Superior temporal gyrus (tissue), 1 donor: ENCODE results near the gene DDX19B.
"Not testable (repeated sequence)": the region's sequence is repeated elsewhere in the genome, so short reads cannot be mapped to it uniquely, and the experiment has no call there.

Source experiments
- DNase-seq: peaks from one replicate; pipeline ENCODE4 v3.0.0-alpha.2; 2016; ENCODE audit errors: extremely low spot score

Gene DDX19B

DNA sequence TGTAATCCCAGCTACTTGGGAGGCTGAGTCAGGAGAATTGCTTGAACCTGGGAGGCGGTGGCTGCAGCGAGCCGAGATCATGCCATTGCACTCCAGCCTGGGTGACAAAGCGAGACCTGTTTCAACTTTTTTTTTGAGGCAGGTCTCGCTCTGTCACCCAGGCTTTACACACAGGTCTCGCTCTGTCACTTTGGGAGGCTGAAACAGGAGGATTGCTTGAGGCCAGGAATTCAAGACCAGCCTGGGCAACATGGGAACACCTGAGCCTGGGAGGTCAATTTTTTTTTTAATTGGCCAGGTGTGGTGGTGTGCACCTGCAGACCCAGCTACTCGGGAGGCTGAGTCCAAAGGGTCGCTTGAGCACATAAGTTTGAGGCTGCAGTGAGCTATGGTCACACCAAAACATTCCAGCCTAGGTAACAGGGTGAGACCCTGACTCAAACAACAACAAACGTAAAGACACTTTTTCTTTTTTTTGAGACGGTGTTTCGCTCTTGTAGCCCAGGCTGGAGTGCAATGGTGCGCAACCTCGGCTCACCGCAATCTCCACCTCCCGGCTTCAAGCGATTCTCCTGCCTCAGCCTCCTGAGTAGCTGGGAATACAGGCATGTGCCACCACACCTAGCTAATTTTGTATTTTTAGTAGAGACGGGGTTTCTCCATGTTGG is 11.5 kb upstream of the DDX19B start:
- DNase-seq, result not testable (repeated sequence)

DNA sequence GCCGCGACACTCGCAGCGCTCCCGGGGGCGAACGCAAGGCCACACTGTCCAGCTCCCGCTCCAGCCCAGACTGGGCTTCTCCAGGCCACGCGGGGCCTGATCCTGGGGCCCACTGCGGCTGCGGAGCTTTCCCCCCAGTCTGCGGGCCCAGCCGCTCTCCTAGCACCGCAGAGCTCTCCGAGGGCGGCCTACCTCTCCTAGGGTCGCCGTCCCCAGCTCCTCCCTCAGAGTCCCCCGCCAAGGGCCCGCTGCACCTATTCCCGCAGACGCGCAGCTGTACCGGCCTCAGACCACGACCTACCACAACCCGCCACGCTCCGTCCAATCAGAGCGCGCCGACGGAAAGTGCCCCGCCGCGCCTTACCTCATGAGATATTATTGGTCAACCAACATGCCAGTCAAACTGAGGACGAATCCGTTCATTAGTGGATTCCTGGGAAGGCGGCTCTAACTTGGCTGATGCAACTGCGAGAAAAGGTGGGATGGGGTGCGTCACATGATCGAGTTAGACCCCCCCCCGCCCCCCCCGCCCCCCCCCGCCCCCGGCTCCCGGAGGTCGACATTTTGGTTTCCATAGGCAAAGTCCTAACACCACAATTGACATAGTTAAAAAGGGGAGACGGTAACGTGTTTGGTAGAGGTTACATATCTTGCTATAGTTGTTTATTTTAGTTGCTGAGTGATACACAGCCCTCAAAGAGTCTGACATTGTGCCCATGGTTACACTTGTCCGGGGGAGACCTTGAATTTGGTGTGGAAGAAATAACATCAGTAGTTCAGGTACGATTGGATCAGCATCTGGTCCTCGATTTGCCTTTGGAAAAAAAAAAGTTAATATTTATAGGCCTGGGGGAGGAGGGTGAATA is 9.5 kb upstream of the DDX19B start, which contains the start of gene AARS1:
Gene AARS1 (minus strand): TSS at position 278 of the 866 bp plus-strand sequence. CDS start 6,743 bp downstream, outside the sequence.
- DNase-seq, result peak; percentile 100

DNA sequence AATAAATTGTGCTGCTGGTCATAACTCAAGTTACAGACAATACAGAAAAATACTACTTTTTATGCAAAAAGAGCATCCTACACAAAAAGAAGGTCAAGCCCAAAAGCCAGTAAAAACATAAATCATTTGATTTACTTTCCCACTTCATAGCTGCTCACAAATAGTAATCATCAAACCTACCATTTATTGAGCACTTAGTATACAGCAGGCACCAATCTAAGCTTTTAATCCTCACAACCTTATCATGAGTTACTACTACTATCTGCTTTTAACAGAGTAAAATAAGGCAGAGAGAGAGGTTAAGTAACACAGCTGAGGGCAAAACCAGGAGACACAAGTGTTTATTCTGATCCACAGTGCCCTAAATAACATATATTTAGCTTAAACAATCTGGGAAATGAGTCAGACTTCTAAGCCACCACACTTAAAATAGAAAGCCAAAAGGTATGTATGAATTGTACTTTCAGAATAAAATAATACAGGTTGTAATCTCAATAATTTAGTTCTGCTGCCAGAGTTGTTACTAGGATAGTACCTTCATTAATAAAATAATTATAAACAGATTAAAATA is 8.0 kb upstream of the DDX19B start:
- no peak for DNase-seq

DNA sequence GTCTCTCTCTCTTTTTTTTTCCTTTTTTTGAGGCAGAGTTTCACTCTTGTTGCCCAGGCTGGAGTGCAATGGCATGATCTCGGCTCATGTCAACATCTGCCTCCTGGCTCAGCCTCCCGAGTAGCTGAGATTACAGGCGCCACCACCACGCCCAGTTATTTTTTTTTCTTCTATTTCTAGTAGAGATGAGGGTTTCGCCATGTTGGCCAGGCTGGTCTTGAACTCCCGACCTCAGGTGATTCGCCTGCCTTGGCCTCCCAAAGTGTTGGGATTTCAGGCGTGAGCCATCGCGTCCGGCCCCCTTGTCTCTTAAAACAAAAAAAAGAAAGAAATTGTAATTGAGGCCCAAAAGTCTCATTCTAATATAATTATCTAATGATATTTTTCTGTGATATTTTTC is 6.8 kb upstream of the DDX19B start:
- DNase-seq, result not testable (repeated sequence)

DNA sequence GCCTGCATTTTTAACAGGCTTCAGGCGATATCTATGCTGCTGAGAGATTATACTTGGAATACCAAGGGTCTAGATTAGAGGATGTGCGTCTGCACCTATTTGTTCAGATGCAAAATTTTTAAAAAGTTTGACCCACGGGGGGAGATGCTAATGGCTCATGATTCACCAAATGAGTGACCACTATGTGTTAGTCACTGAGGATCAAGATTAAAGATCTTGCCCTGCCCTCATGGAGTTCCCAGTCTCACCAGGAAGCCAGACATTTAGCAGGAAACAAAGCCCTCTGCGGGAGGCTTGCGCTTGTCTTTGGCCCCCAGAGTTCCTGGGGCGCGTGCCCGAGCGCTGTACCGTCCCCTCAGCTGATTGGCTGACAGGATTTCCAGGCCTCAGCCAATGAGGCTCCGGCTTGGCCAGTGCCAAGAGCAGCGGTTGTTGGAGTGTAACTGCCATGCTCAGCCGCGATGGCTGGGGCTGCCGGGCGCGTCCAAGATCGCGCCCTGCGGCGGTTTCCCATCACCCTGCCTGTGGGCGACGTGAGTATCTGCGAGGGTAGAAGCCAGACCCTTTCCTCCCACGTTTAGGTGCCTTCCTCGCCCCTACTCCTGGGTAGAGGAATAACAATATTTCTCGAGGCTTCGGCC is 4.5 kb upstream of the DDX19B start:
- no peak for DNase-seq

DNA sequence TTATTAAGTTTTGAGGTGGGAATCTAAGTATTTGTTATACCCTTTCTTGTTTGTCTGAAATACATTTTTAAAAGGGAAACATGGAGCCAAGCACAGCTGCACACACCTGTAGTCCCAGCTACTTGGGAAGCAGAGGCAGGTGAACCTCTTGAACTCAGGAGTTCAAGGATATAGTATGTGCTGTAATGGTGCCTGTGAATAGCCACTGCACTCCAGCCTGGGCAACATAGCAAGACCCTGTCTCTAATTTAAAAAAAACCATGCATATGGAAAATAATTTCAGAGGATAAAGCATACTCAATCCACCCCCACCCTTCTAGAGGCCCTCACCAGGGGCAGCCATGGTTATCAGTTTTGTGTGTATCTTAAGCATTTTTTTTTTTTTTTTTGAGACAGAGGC is 3.4 kb upstream of the DDX19B start:
- DNase-seq, result no peak

DNA sequence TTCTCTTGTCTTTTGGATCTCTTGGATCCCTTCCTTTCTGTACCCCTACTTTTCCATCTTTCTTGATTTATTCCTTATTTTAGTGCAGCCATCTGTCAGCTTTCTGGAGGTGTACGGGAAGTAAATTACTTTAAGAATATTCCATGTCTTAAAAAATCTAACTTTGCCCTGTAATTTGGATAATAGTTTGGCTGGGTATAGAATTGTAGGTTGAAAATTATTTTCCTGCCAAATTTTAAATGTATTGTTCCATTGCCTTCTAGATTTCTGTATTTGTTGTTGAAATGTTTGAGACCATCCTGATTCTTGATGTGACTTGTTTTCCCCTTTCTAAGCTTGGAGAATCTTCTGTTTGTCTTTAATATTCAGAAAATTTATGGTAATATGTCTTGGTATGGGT is 2.1 kb downstream of the DDX19B start:
- no peak for DNase-seq

DNA sequence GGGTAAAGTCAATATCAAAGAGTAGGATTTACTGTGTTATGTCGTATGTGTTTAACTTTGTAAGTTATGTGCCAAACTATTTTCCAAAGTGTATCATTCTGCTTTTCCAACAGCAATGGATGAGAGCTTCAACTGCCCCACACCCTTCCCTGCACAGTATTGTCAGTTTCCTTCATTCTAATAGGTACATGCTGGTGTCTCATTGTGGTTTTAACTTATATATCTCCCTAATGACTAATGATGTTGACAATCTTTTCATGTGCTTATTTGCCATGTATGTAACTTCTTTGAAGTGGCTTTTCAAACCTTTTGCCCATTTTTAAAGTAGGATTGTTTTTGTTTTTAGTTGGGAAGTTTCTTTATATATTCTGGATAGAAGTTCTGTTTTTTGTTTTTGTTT is 3.8 kb downstream of the DDX19B start:
- no peak for DNase-seq

DNA sequence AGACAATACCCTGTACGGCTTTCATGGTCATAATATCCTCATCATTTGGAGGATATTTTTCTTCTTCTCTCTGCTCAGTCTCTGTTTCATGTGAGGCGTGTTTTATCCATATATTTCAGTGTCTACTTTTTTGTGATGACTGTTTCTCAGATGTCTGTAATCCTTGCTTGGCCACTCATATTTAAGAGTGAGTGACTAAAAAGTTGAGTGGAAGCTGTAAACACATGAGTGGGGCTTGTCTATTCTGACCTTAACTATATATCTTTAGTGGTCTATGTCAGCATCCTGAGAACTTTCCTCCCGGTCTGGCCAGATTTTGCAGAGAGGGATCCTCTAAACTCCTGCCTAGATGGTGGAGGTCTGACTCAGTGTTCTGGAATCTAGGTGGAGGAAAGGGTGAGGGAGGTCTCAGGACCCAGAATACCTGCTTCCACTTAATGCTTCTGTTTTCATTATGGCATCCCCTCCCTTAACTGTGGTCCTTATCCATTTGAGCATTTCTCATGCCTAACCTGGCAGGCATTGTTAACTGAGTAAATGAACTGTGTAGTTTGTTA is 6.0 kb downstream of the DDX19B start:
- DNase-seq, result no peak

DNA sequence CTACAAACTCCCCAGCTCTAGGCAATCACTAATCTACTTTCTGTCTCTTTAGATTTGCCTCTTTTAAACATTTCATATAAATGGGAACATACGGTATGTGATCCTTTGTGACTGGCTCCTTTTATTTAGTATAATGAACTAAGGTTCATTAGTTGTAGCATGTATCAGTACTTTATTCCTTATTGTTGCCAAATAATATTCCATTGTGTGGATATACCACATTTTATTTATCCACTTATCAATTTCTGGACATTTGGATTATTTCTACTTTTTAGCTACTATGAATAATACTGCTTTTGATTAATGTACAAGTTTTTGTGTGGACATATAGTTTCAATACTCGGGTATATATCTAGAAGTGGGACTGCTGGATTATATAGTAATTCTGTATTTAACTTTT is 7.9 kb downstream of the DDX19B start:
- DNase-seq, result no peak

DNA sequence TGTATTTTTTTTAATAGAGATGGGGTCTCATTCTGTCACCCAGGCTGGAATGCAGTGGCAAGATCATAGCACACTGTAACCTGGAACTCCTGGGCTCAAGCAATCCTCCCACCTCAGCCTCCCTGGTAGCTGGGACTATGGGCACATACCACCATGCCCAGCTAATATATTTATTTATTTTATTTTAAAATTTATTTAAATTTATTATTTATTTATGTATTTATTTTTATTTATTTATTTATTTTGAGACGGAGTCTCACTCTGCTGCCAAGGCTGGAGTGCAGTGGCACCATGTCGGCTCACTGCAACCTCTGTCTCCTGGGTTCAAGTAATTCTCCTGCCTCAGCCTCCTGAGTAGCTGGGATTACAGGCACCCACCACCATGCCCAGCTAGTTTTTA is 8.7 kb downstream of the DDX19B start:
- not testable (repeated sequence) for DNase-seq

DNA sequence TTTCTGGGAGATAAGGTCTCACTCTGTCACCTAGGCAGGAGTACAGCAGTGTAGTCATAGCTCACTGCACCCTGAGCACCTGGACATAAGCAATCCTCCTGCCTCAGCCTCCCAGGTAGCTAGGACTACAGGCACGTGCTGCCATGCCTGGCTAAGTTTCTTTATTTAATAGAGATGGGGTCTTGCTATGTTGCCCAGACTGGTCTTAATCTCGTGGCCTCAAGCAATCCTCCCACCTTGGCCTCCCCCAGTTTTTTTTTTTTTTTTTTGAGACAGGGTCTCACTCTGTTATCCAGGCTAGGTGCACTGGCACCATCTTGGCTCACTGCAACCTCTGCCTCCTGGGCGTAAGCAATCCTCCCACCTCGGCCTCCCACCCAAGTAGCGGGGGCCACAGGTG is 21.1 kb downstream of the DDX19B start:
- DNase-seq, result no peak

DNA sequence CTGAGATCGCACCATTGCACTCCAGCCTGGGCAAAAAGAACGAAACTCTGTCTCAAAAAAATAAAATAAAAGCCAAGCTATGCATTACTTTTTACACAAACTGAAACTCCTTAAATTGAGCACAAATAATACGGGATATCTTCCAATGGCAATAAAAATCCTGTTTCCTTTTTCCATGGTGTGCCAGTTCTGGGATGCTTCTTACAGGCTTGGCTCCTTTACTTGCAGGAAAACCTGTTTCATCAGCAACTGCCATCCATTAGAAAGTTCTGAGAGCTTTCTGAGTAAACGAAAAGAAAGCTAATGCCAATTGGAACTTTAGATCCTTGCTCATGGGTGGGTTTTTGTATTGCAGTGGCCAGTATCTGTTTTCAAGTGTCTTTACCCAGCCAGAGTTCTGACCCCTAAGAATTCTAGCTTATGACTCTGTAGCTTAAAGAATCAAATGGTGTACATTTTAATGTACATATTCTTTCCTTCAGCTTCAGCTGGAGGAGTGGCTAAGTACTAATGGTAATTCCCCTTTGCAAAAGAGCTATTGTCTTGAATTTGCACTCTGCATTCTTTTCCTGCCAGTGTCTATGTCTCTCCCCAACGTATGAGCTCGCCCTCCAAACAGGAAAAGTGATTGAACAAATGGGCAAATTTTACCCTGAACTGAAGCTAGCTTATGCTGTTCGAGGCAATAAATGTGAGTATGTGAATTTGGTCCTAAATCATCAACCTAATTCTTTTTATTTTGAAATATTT is 26.2 kb downstream of the DDX19B start:
- DNase-seq, result no peak

DNA sequence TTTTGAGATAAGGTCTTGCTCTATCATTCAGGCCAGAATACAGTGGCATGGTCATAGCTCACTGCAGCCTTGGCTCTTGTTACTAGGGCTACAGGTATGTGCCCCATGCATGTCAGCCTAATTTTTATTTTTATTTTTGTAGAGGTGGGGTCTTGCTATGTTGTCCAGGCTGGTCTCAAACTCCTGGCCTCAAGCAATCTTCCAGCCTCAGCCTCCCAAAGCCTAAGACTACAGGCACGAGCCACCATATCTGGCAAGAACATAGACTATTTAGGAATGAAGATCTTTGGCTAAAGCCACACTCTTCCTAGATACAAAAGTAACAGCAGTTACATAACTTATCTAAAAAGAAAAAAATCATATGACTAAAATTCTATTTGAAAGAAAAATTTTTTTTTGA is 32.1 kb downstream of the DDX19B start:
- DNase-seq, result no peak

DNA sequence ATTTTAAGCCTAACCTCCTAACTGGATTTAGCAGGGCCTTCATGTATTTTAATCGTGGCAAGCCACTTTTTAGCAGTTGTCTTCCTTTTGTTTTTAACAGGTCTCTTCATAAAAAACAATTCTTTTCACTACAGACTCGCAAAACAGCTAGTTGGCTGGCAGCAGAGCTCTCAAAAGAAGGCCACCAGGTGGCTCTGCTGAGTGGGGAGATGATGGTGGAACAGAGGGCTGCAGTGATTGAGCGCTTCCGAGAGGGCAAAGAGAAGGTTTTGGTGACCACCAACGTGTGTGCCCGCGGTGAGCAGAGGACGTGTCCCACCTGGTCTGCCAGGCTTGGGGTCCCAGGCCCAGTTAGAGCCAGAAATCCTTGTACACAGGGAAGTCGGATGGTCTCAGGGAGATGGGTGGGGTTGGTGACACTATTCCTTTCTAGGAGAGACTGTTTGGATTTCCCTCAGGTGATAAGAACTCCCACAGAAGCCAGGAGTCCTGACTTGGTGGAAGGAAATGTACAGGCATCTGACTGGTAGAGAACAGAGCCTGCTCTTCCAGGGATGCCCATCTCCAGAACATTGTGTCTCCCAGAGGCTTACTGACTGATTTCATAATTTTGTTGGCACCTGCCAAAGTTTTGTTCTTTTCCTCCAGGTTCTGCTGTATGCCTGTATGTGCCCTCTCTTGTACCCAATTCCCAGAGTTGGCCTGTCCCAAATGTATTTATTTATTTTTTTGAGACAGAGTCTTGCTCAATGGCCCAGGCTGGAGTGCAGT is 32.8 kb downstream of the DDX19B start:
- no peak for DNase-seq

DNA sequence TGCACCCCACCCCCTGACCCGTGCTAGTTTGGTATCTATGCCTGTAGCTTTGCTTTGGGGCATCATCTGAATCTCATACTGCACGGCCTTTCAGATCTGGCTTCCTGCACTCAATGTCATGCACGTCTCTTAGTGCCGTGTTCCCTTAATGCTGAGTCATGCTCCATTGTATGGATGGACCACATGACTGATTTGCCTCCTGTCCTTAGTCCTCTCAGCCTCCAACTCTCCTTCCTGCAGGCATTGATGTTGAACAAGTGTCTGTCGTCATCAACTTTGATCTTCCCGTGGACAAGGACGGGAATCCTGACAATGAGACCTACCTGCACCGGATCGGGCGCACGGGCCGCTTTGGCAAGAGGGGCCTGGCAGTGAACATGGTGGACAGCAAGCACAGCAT is 33.7 kb downstream of the DDX19B start:
- DNase-seq, result not testable (repeated sequence)

DNA sequence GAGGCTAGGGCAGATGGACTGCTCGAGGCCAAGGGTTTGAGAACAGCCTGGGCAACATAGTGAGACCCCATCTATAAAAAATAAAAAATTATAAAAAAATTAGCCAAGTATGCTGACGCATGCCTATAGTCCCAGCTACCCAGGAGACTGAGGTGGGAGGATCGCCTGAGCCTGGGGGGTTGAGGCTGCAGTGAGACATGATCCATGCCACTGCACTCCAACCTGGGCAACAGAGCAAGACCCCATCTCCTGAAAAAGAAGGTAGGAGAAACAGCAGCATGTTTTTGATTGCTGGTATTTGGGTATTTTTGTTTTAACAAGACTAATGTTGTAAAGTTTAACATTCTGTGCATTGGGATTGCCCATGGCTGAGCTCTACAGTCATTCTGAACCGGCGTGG is 38.8 kb downstream of the DDX19B start:
- no peak for DNase-seq

DNA sequence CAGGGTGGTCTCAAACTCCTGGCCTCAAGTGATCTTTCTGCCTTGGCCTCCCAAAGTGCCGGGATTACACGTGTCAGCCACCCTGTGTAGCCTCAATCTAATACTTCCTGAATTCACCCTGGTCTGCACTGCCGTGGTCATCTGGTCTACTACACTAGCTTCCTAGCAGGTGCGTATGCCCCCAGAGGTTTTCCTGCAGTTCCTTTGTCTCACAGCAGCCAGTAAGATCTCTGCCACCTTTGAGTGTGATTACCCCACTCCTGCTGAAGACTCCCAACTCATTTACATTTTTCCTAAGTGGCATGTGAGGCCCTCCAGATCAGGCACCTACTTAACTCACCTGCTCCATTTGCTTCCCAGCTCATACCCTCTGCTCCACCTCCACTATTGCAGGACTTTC is 42.6 kb downstream of the DDX19B start:
- no peak for DNase-seq

DNA sequence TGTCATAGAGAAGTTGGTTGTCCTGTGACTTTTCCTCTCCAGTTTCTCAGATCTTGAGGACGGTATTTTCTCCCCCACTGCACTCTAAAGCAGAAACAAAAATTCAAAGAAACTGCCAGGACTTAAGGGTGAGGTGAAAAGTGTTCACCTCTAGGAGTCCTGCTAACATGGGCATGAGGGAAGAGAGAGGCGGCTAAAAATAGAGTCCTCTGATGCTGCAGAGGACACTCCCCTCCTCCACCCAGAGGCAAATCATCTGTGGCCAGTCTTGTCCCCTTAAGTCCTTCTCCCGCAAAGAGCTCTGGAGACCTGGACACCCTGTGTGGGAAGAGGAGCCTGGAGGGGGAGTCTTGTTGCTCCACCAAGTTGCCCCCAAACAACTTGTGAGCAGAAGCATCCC is 43.0 kb downstream of the DDX19B start:
- DNase-seq, result no peak

DNA sequence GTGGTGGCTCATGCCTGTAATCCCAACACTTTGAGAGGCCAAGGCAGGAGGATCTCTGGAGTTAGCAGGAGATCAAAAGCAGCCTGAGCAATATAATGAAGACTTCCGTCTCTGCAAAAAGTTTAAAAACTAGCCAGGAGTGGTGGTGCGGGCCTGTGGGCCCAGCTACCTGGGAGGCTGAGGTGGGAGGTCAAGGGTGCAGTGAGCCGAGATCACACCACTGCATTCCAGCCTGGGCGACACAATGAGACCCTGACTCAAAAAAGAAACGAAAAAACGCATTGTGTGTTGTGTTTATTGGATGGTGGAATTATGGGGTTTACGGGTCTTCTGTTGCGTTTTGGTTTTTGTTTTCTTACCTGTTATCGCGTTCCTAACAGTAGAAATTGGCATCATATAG is 46.9 kb downstream of the DDX19B start:
- no peak for DNase-seq

DNA sequence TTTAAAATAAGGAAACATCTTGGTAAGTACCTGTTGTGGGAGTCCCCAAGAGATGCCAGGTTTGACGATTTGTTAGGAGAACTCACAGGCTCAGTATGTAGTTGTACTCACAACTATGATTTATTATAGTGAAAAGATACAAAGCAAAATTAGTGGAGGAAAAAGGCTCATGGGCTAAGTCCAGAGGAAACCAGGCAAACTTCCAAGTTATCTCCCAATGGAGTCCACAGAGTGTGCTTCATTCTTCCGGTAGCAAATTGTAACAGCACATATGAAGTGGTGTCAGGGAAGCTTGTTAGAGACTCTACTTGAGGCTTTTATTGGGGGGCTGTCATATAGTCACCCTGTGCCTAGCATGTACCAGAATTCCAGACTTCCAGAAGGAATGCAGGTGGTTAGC is 50.0 kb downstream of the DDX19B start:
- DNase-seq, result no peak
